HG03432 (cell line): ENCODE results near the gene OR6V1.
"Not testable (repeated sequence)": the region's sequence is repeated elsewhere in the genome, so short reads cannot be mapped to it uniquely, and the experiment has no call there.

Experiments used
- ATAC-seq: cut with Tn5 transposase; IDR thresholded peaks from one replicate; pipeline ENCODE4 v1.9.1; 2021; ENCODE audit warnings: mild to moderate bottlenecking, moderate library complexity; ENCODE audit not compliant: unreplicated experiment

OR6V1 gene

GRCh38 chr7:143042159-143042789 lies 9.9 kb upstream of the OR6V1 start:
- ATAC-seq = peak; percentile 20

DNA sequence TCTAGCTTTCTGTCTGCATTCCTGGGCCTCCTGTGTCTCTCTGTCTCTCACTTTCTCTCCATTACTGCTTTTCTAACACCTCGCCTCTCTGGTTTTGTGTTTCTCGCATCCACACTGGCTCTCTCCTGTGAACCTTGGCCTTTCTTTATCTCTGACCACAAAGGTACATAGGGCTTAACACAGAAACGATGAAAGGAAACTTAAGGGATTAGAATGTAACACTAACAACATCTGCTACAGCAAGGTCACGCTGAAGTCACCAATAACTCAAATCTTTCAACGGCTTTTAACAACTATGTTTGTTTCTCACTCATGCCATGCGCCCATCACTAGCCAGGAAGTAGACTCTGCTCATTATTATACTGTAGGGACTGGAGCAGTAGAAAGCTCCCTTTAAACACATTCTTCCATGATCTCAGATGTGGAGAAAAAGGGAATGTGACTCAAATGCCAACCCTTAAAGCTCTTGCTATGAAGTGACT lies 9.3 kb upstream of the OR6V1 start:
- peak; percentile 45 for ATAC-seq

GRCh38 chr7:143043391-143043790 lies 8.8 kb upstream of the OR6V1 start:
- peak; percentile 65 for ATAC-seq

DNA sequence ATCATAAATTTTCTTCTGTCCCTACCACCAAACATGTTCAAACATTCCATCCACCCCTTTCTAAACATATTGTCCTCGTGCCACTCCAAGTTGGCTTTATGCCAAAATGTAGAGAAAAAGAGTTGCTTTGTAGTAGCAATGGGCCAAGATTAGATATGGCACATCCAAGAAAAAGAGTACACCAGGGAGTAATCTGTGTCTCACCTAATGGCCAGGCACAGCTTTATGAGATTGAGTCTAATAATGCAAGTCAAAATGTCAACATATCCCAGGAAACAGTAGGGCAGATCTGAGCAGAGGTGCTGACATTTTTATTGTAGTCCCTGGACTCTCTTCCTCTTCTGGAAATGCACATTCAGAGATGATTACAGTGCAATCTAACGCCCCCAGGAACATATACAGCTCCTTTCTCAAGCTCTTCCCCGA lies 5.7 kb upstream of the OR6V1 start:
- no peak for ATAC-seq

DNA sequence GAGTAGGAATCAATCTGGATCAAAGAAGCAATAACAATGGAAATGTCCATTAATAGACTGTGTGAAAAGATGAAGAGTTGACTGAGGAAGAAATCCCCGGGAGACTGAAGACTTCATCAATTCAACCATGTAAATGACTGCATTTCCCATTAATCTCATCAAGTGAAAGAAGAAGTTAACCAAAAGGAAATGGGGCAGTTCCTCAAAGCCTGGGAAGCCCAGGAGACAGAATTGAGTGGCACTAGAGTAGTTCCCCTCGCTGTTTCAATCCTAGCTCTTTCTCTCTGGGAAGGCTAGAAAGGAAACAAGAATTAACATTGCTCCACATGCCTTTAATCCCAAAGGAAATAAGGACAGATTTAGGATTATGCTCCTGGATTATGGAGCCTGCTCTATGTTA lies 4.8 kb upstream of the OR6V1 start:
- ATAC-seq = no peak

- ATAC-seq = no peak
These were observed 3.3 kb upstream of the OR6V1 start for GRCh38 chr7:143048827-143049226.

- no peak for ATAC-seq
These were observed 2.8 kb upstream of the OR6V1 start for GRCh38 chr7:143049362-143049761.

DNA sequence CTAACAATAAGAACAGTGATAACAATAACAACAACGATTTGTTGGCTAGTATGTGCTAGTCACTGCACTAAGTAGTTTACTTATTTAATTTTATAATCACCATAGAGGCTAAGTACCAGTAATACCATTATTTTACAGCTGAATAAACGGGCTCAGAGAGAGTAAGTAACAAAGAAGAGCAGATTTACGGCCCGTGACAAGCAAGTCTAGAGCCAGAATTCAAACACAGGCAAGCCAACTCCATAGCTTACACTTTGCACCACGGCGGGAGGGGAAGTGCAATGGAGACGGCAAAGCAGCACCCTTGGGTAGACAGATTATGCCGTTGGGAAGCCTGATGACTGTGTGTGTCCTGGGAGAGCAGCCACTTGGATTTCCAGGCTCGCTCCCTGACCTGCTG lies 1.2 kb upstream of the OR6V1 start:
- no peak for ATAC-seq

- ATAC-seq = no peak
These were observed 2.5 kb downstream of the OR6V1 start for GRCh38 chr7:143054621-143055020.

DNA sequence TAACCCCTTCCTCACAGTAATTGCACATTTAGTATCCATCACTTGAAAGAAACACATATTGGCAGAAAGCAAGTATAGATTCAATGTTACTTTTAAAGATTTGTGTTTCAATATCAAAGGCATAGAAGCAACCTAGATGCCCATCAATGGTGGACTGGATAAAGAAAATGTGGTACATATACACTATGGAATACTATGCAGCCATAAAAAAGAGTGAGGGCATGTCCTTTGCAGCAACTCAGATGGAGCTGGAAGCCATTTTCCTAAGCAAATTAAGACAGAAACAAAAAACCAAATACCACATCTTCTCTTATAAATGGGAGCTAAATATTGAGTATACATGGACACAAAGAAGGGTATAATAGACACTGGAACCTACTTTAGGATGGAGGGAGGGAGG lies 3.6 kb downstream of the OR6V1 start:
- no peak for ATAC-seq

- ATAC-seq = no peak
These were observed 11.6 kb downstream of the OR6V1 start for GRCh38 chr7:143063741-143064140.

DNA sequence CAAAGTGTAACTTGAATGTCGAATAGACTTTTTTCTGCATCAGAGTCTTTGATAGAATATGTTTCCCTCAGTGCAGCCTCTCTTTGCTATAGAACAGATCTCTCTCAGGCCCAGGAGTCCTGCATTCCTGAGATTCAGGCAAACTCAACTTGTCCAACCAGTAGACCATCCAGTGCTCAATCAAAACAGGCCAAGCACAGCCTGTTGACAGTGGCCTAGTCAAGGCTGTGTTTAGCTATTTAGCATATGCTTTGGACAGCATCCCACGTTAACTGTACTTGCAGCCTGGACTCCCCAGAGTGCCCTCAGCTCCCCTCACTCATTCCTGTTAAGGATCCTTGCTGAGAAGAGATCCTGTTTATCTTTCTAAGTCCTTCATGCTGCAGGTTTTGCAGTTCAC lies 16.3 kb downstream of the OR6V1 start:
- ATAC-seq = no peak

DNA sequence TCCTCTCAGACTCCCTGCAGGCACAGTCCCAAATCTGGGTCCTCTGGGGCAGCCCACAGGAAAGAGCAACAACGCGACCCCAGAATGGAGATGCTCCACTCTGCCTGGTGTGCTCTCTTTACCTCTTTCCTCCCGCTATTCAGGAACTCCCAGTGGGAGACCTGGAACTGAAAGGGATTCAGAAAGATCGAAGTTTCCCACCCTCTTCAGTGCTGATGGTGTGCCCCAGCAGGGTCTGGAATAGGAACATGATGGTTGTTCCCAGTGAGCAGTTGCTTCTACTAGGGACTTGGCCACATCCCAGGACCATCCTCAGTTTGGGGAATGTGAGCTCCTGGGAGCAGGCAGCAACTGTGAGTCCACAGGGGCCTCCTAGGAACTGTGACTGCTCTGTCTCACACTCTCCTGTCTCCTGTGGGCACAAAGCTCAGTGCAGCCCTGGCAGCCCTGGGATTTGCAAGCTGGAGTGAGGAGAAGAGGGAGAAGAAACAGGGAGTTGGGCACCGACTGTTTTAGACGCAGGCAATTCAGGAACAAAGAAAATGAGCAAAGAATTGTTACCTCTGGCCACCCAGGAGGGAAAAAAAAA lies 17.9 kb downstream of the OR6V1 start:
- ATAC-seq = no peak

DNA sequence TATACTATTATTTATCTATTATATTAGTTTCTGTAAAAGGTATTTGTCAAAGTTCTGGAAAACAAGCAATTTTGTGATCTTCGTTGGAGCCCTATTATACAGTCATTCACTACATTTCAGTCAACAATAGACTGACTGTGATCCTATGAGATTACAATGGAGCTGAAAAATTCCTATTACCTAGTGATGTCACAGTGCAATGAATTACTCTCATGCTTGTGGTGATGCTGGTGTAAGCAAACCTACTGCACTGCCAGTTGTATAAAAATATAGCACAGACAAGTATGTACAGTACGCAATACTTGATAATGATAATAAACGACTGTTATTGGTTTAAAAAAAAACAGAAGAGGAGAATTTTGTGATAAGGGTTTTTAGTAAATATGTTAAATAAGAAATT lies 21.4 kb downstream of the OR6V1 start:
- ATAC-seq = no peak

DNA sequence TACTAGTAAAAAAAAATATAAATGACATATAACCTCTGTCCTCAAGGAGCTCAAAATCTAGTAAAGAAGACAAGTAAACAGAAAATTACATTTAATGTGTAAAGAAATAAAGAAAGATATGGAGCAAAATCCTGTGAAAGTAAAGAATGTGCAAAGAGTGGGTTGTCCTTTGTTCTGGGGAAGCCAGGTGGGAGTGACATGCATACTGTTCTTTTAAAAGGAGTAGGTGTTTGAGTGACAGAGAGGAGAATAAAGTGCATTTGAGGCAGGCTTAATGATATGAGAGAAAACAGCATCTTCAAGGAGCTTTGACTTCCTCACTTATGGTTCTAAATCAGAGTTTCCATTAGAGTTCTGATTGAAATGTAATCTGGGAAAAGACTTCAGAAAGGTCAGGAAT lies 22.0 kb downstream of the OR6V1 start:
- no peak for ATAC-seq

DNA sequence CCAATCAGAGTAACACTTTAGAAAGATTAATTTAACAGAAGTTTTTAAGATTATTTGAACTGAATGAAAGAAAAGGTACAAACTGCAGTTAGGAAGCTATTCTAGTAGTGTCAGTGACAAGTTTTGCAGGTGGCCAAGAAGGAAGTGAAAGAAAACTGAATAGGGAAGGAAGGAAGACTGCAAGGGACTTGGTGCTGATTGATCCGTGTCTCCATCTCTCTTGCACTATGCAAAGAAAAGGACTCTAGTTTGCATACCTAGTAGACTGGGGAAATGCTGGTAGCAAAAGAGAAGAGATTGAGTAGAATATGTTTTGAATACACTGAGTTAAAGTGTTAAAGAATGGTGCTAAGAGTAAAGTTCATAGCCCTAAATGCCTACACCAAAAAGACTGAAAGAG lies 33.0 kb downstream of the OR6V1 start:
- peak; percentile 45 for ATAC-seq

GRCh38 chr7:143085610-143086009 lies 33.5 kb downstream of the OR6V1 start:
- ATAC-seq = not testable (repeated sequence)

- not testable (repeated sequence) for ATAC-seq
These were observed 36.5 kb downstream of the OR6V1 start for GRCh38 chr7:143088549-143089231.

DNA sequence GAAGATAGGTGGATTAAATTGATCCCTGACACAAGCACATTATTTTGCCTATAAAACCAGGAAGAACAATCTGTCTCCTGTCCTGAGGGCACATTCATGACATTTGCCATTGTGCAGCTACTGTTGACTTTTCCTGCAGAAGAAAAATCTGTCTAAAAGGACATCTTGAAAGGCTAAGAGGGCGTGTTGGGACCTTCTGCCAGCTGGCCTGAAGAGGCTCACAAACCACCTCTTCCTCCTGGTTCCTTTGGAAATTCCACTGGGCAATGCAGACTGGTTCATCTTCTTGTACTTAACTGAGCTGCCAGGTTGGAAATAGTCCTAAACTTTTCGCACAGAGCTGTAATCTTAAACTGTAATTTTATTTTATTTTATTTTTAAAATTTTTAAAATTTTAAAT lies 44.0 kb downstream of the OR6V1 start:
- no peak for ATAC-seq

GRCh38 chr7:143099579-143099978 lies 47.4 kb downstream of the OR6V1 start:
- not testable (repeated sequence) for ATAC-seq
